NCI-H526 treated with DMSO at 0.1 percent for 48 hours (cell line): Measurements from ENCODE around the gene ENGASE.
"Not testable (repeated sequence)": the region's sequence is repeated elsewhere in the genome, so short reads cannot be mapped to it uniquely, and the experiment has no call there.

Source experiments
- DNase-seq: peaks from one replicate; lab custom pipeline; 2025; lab: John Stamatoyannopoulos, UW

ENGASE gene, protein sequence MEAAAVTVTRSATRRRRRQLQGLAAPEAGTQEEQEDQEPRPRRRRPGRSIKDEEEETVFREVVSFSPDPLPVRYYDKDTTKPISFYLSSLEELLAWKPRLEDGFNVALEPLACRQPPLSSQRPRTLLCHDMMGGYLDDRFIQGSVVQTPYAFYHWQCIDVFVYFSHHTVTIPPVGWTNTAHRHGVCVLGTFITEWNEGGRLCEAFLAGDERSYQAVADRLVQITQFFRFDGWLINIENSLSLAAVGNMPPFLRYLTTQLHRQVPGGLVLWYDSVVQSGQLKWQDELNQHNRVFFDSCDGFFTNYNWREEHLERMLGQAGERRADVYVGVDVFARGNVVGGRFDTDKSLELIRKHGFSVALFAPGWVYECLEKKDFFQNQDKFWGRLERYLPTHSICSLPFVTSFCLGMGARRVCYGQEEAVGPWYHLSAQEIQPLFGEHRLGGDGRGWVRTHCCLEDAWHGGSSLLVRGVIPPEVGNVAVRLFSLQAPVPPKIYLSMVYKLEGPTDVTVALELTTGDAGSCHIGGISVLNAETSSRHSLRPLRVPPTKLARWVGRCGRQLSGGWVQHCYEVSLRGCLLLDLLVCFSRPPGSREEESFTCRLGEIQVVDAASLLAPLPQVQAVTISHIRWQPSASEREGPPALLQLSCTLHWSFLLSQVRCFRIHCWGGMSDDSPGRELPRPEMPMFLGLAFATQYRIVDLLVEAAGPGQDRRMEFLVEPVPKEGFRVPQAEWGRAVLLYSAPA

DNA sequence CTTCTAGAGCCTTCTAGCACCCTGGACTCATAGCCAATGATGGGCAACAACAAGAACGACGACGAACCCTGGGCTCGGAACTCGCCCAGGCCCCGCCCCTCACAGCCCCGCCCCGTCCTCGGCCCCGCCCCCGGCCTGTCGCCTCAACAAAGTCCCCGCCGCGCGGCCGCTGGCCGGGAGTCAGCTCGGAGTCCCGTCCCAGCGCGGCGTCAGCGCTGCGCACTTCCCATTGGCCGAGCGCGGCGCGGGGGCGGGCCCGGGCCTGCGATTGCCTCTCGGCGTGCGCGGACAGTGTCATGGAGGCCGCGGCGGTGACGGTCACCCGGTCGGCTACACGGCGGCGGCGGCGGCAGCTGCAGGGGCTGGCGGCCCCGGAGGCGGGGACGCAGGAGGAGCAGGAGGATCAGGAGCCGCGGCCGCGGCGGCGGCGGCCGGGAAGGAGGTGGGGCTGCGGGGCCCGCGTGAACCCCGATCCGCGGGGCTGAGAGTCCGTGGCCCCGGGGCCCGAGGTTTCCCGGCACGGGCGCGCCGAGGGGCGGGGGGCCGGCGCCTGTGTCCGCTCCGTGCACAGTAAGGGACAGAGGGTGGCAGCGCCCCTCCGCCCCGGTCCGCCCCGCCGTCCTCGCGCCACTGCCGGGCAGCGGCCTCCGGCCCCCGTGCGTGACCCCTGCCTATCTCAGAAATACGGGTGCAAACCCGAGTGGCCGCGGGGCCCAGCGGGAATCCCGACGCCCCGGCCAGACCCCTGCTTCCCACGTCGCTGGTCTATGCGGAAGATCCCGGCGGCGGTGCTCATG, at the start of gene ENGASE:
TSS of gene ENGASE (plus strand) at position 176 of the 797 bp plus-strand sequence. CDS start at position 297, 121 bp downstream.
- peak; percentile 74 for DNase-seq

DNA sequence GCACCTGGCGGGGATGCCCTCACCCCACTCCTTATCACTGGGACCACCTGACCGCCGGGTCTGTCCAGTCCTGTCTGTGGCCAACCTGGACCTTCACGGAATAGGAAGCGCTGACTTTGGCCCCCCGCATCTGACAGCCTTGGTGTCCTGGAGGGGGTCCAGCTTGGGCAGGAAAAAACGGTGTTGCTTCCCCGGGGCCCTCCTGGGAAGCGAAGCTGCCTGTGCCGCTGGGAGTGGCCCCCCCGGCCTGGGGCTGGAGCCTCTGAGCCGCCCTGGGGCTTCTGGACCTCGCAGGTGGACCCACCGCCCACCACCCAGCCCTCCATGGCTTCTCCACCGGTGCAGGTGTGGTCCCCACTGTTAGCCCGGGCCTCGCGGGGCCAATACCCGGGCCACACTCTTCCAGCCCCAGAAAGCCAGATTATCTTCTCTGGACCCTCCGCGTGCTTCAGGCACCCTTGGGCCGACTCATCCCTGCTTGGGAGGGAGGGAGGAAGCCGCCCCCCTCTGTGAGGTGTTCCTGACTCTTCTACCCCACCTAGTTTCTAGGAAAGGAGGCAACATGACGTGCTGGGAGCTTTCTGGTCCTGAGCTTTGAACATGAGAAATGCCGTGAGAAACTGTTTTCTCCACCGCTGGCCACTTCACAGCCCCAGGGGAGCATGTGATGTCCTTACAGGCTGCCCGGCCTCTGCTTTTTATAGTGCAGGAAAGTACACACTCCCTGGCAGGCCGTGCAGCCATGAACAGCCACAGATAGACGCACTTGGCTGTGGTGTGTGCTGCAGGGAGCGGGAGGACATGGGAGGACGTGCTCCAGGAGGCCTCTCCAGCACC, 49.5 kb upstream of the ENGASE start:
- DNase-seq, result no peak

DNA sequence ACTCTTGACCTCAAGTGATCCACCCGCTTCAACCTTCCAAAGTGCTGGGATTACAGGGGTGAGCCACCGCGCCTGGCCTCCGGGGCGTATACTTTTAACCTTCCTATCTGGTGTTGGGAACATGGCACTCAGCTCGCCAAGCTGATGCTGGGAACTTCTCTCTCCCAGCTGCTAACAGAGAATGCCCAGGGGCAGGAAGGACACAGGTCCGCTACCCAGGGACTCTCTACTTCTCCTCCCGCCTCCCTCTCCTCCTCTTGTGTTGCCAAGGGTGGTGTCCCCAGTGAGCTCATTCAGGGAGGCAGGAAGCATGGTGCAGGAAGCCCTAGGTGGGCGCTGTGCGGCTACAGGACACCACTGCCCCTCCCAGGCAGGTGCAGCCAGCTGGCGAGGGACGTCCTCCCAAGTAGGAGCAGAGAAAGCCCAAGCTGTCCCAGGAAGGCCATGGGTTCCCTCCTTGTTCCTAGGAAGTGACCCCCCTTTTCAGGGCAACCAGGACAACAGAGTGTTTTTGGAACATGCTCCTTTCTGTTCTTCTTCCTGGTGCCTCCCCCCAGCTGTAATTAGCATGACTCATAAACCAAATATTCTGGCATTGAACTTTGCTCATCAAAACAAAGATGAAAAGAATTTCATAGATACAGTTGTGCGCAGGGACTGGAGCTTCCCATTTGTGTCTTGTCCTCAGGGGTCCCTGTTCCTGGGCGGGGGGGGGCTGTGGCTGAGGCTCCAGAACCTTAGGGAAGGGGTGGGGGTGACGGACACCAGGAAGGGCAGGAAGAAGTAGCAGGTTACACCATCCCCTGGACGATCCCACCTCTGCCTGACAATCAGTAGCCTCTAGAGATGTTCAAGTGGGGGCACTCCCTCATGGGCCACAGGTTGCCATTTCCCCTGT, 48.0 kb upstream of the ENGASE start:
- DNase-seq, result no peak

DNA sequence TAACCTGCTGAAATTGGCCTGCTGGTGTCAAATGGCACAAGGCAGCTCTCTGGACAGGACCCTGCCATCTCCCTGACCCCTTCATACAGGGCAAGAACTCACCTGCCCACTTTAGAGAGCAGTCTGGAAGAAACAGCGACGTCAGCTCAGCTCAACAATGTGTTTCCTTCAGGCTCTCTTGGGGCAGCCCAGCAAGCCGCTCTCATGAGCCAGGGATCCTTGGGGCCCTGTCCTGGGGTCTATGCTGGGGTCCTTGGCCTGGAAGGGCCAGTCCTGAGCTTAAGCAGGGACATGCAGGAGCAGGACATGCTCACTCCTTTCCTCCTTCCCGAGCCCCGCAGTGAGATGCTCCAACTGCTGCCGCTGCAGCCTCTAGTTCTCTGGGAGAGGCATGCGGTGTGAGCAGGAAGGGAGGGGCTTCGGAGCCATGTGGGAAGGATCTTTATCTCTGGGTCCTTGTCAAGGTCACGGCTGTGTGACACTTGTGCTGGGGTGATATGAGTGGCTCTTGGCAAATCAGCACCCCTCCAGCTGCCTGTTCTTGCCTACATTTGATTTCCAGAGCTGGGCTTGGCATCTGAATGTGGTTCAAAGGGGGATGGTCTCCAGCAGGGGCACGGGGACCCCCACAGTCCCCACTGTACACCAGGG, 47.2 kb upstream of the ENGASE start:
- DNase-seq, result no peak

GRCh38 chr17:79027925-79028491, 46.6 kb upstream of the ENGASE start:
- DNase-seq, result no peak

DNA sequence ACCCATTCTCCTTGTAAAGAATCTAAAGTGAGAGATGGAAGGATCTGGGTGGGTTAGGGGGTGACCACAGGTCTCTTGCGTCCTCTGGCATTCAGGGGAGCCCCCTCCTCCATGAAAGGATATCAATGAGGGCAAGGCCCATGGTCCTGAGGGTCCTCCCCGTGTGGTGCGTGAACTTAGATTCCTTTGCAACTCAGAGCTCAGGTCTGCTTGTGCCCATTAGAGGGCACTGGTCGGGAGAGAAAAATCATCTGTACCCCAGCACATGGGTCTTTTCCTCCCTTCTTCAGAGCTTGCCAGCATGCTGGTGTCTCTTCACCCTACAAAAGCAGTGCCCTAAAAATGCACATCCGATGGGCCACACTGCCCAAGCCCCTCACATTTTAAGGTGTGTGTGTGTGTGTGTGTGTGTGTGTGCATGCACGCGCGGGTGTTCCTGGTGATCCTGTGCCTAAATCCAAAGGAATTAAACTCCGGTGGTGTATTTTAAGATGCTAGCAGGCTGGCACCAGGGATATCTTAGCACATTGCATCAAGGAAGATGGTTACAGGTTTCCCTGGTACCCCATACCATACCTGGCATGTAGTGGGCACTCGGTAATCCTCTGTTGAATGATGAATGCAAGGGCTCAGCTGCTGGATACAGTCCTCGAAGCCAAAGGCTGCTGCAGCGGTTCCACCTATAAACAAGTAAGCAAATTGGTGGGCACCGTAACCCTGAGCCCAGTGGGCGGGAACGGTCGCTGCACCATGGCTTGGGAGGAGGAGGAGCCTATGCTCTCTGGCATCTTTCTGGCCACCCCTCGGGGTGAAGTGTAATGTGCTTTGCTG, 45.9 kb upstream of the ENGASE start:
- DNase-seq, result no peak

- DNase-seq, result no peak
Measured at GRCh38 chr17:79029327-79030009, 45.2 kb upstream of the ENGASE start.

GRCh38 chr17:79030636-79031035, 44.0 kb upstream of the ENGASE start:
- not testable (repeated sequence) for DNase-seq

- DNase-seq, result no peak
Measured at GRCh38 chr17:79031996-79032875, 42.4 kb upstream of the ENGASE start.

DNA sequence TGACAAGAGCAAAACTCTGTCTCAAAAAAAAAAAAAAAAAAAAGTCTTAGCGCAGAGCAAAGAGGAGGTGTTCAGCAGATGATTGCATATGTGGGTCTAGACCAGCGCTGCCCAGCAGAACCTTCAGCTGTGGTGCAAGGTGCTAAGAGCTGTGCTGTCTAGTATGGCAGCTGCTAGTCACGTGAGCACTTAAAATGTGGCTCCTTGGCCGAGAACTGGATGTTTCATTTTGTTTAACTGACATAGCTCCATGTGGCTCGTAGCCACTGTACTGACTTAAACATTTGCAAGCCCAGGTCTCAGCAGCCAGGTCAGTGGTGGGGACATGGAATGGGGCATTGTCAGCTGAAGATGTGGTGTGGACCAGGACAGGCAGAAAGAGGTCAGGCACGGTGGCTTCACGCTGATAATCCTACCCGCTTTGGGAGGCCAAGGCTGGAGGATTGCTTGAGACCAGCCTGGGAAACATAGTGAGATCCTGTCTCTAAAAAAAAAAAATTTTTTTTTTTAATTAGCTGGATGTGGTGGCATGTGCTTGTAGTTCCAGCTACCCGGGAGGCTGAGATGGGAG, 41.5 kb upstream of the ENGASE start:
- DNase-seq, result no peak

GRCh38 chr17:79033741-79034501, 40.7 kb upstream of the ENGASE start:
- DNase-seq, result no peak

DNA sequence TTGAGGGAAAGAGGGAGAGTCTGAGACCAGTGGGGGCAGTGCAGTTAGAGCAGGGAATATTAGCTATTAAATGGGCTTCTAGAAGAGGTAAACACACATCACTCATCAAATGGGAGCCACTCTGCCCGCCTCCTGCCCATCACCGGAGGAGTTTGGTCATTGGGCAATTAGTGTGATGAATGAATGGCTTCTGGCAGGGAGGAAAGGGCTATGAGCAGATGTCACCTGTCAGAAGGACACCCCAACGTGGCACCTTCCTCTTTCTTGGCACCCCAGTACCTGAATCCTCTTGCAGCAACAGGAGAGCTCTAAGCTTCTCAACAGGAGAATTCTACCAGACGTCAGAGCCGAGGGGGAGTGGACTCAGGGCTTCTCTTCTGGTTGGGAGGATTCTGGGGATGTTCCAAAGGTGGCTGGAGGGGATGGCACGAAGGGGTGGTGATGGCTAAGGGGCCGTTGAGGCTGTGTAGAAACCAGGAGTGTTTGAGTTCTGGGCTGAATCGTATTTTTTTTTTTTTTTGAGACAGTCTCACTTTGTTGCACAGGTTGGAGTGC, 39.6 kb upstream of the ENGASE start:
- DNase-seq, result no peak

DNA sequence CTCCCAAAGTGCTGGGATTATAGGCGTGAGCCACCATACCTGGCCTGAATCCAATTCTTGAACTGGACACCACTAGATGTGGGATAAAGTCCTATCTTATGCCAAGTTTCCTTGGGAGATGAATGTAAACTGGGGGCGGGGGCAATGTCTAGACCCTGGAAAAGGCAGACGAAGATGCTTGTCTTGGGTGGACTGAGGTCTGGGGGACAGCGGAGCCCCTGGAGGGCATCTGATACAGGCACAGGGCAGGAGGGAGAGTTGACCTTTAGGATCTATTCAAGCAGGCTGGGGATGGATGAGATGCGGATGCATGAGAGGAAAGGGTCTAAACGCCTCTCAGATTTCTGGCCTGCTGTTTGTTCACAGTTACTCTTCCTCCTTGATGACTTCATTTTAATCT, 38.9 kb upstream of the ENGASE start:
- DNase-seq, result no peak

DNA sequence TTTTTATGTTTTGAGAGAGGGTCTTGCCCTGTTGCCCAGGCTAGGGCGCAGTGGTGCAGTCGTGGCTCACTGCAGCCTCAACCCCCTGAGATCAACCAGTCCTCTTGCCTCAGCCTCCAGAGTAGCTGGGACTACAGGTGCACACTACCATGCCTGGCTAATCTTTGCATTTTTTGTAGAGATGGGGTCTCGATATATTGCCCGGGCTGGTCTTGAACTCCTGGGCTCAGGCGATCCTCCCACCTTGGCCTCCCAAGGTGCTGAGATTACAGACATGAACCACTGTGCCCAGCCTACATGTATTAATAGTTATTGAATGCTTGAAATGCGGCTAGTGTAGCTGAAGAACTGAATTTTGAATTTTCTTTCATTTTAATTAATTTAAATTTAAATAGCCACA, 38.4 kb upstream of the ENGASE start:
- DNase-seq, result no peak

DNA sequence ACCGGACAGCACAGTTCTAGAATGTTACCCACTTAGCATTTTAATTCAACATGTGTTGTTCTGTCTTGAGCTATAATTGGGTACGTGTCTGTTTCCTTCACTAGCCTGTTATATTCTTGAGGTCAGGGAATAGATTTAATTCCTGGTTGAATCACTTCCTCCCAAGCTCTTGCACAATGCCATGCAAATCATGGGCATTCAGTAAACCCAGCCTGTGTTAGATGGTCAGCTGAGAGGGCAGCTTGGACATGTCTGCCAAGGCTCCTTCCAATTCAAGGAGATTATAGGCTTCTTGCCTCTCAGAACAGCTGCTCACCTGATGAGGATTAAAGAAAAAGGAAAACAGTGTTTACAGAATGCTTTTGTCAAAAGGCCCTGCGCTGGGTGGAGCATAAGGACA, 38.0 kb upstream of the ENGASE start:
- no peak for DNase-seq
